ENCODE measurements around the gene TNRC6A. TPM values are rescaled to one million over a fixed set of nuclear protein-coding genes. Genes with fewer than 3 reads are reported as not detected.
"Not testable (repeated sequence)": the region's sequence is repeated elsewhere in the genome, so short reads cannot be mapped to it uniquely, and the experiment has no call there.

Gene TNRC6A
- total RNA-seq, 1 donor from 2014 or later: 22.2 TPM

DNA sequence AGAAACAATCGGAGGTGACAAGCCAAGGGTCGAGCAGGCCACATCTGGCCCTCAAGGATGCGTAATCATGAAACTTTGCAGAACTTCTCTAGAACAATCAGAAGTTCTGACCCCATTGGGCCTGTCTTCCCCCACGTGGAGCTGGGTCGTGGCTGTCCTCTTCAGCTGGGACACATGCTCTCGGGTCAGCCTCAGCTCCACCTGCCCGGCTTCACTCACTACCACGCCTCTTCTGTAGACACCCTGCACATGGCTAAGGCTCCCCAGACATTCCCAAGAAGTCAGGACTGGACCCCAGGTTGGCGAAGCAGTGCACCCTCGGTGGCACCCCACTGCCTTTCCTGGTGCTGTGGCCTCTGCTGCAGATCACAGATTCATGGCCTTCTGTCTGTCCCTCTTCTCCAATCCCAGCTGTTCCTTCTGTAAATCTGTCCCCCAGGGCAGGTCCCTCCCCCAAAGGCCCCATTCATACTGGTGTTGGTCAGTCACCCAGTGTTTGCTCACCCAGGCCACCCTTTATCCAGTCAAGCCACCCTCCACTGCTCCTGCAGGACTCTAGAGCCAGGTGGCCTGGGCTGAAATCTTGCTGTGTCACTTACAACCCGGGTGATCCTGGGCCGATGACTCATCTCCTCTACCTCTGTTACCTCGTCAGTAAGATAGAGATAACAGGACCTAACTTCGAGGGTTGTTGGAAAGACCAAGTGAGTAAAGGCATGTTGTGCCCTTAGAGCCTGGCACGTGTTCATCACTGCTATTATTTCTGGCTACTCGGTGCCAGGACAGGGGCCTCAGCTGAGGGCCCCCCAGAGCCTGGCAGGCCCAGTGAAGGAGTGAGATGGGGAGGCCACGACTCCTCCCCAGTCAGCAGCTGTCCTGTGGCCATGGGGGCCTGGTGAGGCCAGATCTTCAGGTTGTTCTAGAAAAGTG, 114.9 kb downstream of the TNRC6A start:
- DNase-seq (ENCODE audit: low read depth in 2 of 2): peak in 1 of 2 donors; percentile 20

DNA sequence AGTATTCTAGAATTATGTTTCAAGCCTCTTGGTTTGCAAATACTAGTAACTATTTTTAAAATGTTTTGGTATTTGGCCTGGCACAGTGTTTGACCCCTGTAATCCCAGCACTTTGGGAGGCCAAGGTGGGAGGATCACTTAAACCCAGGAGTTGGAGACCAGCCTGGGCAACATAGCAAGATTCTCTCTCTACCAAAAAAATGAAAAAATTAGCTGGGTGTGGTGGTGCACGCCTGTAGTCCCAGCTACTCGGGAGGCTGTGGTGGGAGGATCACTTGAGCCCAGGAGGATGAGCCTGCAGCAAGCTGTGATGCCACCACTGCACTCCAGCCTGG, 115.5 kb downstream of the TNRC6A start:
- DNase-seq (ENCODE audit: low read depth in 2 of 2): not testable (repeated sequence)

DNA sequence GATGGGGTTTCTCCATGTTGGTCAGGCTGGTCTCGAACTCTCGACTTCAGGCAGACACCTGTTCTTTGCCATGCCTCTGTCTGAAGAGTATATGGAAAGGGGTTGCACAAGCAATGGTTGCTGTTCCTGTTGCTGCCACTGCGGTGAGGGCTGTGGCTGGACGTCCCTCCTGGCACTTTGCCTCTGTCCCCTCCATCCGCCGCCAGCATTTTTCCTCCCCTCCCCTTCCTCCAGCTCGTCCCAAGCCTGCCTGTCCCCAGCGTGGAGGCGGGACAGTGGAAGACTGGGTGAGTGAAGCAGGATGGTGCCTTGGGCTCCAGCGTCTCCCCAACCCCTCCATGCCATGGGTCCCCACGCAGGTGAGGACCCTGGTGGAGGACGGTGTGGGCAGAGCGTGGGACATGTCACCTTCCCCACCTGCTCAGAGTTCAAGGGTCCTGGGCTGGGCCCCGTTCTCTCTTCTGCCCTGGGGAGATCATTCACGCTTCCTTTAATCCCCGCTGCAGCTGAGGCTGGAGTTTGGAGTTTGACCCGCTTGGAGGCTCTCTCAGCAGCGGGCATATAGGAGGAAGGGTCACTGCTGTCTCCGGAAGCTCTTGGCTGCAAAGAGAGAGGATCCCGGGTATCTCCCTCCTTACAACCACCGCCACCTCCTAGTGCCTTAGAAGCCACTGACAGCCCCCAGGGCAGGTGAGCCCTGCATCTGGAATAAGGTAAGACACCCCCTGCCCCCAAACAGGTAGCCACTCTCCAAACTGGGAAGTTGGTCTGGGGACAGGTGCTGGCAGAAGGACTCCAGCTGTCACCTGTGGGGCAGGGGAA, 116.5 kb downstream of the TNRC6A start, which contains the start of gene SLC5A11:
Gene SLC5A11 (plus strand): TSS at position 238 of the 822 bp plus-strand sequence. CDS start 12,681 bp downstream, outside the sequence.
- peak in 1 of 2 donors; percentile 36 for DNase-seq (ENCODE audit: low read depth in 2 of 2)

DNA sequence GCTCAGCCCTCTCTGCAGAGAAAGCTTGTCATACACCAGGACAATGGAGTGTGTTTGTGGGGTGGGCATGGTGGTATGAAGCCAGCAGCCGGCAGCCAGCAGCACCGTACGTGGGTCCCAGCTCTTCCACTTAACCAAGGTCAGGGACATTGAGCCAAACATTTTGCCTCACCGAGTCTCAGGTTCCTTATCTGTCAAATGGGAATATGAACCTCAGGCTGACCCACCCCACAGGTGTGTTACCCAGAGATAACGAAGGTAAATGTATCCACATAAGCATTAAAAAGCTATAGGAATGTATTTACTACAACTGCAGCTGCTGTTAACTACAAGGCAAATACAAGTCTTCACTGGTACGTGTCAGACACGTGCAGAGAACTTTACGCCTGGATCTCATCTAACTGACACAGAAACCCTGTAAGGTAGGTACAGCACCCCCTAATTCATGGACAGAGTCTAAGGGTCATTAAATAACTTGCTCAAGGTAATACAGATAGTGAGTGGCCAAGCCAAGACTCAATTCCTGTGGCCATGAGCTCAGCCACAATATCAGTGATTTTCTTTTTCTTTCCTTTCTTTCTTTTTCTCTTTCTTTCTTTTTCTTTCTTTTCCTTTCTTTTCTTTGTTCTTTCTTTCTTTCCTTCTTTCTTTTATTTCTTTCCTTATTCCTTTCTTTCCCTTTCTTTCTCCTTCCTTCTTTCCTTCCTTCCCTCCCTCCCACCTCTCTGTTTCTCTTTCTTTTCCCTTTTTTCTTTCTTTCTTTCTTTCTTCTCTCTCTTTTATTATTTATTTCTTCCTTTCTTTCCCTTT, 117.3 kb downstream of the TNRC6A start:
- DNase-seq (ENCODE audit: low read depth in 2 of 2): no peak

DNA sequence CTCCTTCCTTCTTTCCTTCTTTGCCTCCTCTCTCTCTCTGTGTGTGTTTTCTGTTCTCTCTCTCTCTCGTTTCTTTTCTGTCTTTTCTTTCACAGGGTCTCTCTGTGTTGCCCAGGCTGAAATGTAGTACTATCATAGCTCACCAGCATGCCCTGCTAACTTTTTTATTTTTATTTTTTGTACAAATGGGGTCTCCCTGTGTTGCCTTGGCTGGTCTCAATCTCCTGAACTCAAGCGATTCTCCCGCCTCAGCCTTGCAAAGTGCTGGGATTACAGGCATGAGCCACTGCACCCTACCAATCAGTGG, 117.9 kb downstream of the TNRC6A start:
- no peak for DNase-seq (ENCODE audit: low read depth in 2 of 2)

DNA sequence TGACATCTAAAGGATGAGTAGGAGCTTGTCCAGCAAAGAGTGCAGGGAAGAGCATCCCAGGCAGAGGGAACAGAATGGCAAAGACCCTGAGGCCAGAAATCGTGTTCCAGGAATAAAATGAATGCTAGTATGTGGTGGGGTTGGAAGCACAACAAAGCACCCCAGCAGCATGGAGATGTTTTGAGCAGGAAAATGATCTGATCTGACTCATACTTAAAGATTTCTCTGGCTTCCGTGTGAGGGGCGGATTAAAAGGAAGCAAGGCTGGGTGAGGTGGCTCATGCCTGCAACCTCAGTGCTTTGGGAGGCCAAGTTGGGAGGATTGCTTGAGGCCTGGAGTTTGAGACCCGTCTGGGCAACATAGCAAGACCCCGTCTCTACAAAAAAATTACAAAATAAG, 118.6 kb downstream of the TNRC6A start:
- DNase-seq (ENCODE audit: low read depth in 2 of 2): peak in 1 of 2 donors; percentile 79

DNA sequence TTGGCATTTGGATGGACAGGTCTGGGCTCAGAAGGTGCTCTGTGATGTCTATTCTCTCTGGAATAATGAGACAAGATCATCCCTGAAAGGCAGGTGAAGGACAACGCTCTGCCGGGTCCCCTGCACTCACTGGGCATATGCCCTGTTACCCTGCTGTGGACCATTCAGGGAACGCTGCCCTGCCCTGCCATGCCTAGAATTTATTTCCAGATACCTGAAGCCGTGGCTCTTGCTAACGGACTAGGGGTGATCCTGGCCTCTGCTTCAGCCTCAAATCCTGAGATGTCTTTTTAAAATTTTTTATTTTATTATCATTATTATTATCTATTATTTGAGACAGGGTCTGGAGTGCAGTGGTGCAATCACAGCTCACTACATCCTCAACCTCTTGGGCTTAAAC, 120.2 kb downstream of the TNRC6A start:
- no peak for DNase-seq (ENCODE audit: low read depth in 2 of 2)

DNA sequence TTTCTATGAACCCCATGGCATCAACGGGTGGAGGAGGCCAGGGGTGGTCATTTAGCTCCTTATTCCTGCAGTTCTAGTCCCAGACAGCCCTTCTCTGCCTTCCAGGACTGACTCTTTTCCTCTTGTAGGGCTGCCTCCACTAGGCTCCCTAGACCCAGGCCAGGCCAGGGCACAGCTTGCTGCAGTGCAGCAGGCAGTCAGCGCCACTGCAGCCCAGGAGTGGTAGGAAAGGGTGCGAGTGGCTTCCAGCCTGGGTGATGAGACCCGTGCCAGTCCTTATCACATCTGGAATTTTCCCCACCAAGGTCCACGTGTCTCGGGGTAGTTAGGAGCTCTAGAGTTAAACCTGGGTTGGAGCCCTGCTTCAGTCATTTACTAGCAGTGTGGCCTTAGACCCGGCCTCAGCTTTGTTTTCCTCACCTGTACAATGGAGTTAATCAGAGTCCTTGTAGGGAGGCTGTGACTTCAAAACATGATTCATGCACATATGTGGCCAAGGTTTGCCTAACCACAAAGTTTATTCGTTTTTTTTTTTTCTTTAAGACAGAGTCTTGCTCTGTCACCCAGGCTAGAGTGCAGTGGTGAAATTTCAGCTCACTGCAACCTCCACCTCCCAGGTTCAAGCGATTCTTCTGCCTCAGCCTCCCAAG, 121.0 kb downstream of the TNRC6A start:
- peak in 1 of 2 donors; percentile 28 for DNase-seq (ENCODE audit: low read depth in 2 of 2)

DNA sequence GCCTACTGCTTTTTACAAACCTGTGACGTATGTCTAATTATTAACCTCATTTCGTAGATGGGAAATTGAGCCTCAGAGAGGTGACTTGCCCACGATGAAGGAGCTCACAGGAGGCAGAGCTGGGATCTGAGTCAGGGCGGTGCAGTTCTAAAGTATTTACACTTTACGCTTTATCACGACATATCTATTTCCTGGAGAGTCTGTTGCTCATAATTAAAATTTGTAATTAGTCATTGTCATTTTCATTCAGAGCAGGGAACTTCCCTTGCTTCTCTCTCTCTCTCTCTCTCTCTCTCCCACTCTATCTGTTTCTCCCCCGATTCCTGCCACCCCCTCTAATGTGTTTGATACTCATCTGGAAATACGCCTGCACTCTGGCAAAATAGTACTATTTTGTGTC, 122.2 kb downstream of the TNRC6A start:
- DNase-seq (ENCODE audit: low read depth in 2 of 2): peak in 1 of 2 donors; percentile 73

DNA sequence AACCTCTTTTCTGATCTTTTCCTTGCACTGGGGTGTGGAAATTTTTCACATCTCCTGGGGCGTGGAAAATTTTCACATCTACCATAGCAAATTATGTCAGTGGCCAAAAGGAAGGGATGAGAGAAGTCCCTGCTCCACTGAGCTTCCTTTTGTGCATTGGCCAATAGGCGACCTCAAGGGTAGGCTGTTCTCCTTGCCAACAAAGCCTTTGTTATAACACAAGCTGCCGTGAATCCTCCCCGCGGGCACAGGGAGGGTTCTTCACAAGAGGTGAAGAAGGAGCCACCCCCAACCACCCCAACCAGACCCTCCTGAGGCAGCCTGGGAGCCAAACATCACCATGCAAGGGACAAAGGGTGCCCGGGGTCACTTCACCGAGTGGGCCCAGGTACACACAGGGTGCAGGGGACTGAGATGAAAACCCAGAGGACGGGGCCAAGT, 122.8 kb downstream of the TNRC6A start:
- peak; percentile 25 to 27 for DNase-seq (ENCODE audit: low read depth in 2 of 2)

DNA sequence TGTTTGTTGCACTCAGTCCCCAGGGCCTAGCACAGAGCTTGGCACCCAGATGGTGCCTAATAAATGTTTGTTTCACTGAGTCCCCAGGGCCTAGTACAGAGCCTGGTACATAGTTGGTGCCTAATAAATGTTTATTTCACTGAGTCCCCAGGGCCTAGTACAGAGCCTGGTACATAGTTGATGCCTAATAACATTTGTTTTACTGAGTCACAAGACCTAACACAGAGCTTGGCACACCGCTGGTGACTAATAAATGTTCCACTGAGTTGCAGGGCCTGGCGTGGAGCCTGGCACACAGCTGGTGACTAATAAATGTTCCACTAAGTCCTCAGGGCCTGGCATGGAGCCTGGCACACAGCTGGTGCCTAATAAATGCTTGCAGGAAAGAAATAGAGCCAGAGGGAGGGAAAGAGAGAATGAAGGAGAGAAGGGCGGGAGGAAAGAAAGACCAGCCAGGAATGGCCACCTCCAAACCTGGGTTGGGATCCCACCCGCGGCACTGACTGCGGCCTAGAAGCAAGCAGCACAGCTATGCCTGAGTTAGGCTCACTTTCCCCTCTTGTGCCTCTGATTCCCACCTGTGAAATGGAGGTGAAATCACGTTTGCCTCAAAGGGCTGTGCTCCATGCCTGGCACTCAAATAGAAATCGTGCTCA, 123.8 kb downstream of the TNRC6A start:
- DNase-seq (ENCODE audit: low read depth in 2 of 2): peak in 1 of 2 donors; percentile 18

DNA sequence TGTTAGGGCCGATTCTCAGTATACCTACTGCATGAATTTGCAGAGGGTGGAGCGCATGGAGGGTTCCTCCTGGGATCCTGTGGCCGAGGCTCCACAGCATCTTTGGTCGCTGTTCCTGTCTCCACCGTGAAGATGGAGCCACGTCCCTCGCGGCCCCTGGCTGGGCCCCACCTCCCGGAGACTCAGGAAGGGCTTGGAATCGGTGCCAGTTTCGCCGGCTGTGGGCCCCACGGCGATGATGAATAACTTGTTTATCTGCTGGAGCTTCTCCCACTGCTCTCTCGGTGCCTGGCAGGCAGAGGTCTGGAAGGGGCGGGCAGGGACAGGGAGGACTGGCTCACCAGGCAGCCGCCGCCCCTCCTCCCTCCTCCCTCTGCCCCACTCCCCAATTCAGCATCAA, 124.4 kb downstream of the TNRC6A start:
- DNase-seq (ENCODE audit: low read depth in 2 of 2): peak; percentile 44 to 57

DNA sequence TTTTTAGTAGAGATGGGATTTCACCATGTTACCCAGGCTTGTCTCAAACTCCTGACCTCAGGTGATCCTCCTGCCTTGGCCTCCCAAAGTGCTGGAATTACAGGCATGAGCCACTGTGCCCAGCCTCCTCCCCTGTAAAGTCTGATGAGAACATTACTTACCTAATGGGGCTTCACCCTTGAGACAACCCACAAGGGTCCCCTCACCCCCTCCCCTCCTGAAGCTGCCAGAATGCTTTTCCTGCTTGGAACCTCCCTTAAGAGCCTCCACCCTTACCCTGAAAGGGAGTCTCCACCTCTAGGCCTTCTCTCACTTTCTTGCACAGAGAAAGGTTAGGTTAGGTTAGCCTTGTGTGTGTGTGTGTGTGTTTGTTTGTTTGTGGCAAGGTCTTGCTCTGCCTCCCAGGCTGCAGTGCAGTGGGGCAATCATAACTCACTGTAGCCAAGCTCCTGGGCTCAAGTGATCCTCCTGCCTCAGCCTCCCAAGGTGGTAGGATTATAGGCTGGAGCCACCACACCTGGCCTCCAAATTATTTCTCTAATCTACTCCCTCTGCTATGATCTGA, 125.2 kb downstream of the TNRC6A start:
- no peak for DNase-seq (ENCODE audit: low read depth in 2 of 2)

DNA sequence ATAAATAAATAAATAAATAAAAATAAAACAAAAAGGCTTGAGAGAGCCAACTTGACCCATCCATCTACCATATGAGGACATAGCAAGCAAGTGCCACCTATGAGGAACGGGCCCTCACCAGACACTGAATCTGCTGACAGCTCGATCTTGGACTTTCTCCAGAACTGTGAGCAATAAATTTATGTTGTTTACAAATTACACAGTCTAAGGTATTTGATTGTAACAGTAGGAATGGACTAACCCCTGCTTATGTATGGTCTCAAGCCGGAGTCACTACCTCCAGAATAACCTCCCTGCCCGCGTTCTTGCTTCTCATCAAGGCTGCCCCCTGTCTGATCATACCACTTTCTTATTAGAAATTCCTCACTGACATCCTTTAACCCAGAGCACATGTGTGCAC, 126.2 kb downstream of the TNRC6A start:
- no peak for DNase-seq (ENCODE audit: low read depth in 2 of 2)

DNA sequence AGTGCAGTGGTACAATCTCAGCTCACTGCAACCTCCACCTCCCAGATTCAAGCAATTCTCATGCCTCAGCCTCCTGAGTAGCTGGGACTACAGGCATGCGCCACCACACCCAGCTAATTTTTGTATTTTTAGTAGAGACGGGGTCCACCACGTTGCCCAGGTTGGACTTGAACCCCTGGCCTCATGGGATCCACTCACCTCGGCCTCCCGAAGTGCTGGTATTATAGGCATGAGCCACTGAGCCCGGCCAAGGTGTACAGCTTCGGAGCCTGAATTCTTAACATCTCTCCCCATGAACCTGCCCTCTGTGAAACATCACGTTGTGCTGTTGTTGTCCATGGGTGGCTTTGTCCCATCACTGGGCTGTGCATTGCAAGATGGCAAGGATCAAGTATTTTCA, 127.4 kb downstream of the TNRC6A start:
- not testable (repeated sequence) for DNase-seq (ENCODE audit: low read depth in 2 of 2)

DNA sequence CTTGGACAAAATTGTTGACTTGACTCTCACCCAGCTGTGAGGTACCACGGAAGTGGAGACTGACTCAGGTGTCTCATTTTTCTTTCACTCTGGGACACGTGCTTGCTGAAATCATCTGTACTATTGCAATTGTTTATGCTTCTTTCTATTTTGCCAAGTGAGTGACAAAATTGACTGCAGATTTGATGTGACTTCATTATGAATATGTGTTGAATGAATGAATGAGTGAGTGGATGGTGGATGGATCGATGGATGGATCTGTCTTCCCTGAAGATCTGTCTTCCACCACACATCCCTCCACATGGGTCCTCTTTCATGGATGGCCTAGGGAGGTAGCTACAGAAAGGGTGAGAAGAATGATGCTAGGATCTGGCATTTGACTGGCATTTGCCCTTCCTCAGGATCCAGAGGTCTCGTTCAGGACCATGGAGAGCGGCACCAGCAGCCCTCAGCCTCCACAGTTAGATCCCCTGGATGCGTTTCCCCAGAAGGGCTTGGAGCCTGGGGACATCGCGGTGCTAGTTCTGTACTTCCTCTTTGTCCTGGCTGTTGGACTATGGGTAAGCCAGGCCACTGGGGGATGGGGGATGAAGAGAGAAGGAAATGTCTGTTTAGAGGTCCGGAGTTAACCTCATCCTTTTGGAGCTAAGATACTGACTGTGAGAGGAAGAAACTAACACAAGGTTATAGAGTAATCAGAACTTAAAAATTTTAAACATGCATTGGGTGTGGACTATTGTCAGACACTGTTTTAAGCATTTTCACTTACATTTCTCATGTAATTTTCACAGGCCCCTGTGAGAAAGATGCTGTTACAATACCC, 129.0 kb downstream of the TNRC6A start:
- DNase-seq (ENCODE audit: low read depth in 2 of 2): peak; percentile 64 to 72

DNA sequence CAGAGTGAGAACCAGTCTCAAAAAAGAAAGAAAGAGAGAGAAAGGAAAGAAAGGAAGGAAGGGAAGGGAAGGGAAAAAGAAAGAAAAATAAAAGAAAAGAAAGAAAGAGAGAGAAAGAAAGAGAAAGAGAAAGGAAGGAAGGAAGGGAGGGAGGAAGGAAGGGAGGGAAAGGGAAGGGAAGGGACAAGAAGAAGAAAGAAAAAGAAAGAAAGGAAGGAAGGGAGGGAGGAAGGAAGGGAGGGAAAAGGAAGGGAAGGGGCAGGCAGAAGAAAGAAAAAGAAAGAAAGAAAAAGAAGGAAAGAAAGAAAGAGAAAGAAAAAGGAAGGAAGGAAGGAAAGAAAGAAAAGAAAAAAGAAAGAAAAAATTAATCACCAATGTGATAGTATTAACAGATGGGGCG, 132.0 kb downstream of the TNRC6A start:
- DNase-seq (ENCODE audit: low read depth in 2 of 2): no peak

DNA sequence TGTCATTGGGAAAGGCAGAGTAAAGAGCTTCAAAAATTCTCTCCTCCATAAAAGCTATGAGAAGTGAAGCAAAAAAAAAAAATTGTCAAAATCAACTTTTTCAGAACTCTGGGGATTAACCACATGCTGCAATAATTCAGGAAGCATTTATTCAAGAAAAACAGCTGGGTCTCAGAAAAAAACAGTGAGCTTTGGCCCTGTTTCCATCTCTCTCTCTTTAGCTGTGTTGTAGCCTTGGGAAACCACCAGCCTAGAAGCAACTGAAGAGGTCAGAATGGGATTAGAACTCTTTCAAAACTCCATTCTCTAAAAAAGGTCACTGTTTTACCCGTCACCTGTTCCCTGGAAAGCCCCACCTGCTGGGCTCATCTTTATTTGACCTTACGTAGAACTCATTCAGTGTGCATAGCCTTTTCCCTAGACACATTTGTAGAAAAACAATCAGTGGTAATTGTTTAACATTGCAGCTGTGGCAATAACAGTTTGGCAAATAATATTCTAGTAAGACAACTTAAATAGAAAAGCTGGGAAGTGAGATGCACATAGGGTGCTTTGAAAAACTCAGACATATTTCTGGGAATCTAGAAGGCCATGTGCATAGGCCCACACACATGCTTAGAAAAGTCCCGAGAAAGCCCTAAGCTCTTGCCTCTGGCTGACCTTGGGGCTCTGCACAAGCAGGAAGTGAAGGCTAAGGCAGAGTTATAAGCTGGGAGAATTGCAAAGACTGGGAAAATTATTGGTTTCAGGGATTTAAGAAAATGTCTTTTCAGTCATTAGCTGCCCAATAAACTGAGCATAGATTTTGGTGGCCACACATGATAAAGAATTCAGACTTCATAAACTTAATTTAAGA, 134.4 kb downstream of the TNRC6A start:
- DNase-seq (ENCODE audit: low read depth in 2 of 2): no peak

Measured in lung microvascular endothelial cell (primary cell).